Keratinocyte (primary cell): ENCODE data around the gene COL25A1. TPM values are rescaled to one million over a fixed set of nuclear protein-coding genes. Genes with fewer than 3 reads are reported as not detected.

Experiments
- DNase-seq: peaks from one replicate; pipeline ENCODE4 v3.0.0-alpha.2; 2011; ENCODE audit warnings: low read depth, missing footprints, low spot score
- FAIRE-seq: peaks from 2 replicates; lab custom pipeline; 2011; peaks lifted over from hg19 to GRCh38; lab: Jason Lieb, UNC
- H2AFZ ChIP-seq: 2 replicates; pipeline ENCODE4 v1.6.0; 2012; ENCODE audit warnings: low read length, control low read depth, inconsistent platforms; ENCODE audit not compliant: control insufficient read depth
- H3K27ac ChIP-seq: 2 replicates; pipeline ENCODE4 v1.5.1; 2011; ENCODE audit warnings: low read length; ENCODE audit not compliant: control insufficient read depth, insufficient read depth
- H3K27me3 ChIP-seq: 3 replicates; pipeline ENCODE4 v1.6.0; 2011; ENCODE audit warnings: low read length; ENCODE audit not compliant: control insufficient read depth, insufficient read depth; ENCODE audit errors: extremely low read depth
- H3K36me3 ChIP-seq, 2 experiments: 2 replicates in 1 of 2; 3 replicates in 1 of 2; pipeline ENCODE4 v1.5.1; 2011; ENCODE audit warnings: low read length in 2 of 2, mild to moderate bottlenecking in 1 of 2; ENCODE audit not compliant: control insufficient read depth in 2 of 2, insufficient read depth in 2 of 2; ENCODE audit errors: extremely low read depth in 1 of 2
- H3K4me1 ChIP-seq: 3 replicates; pipeline ENCODE4 v1.5.1; 2011; ENCODE audit warnings: low read length; ENCODE audit not compliant: control insufficient read depth, insufficient read depth; ENCODE audit errors: extremely low read depth
- H3K4me2 ChIP-seq: 3 replicates; pipeline ENCODE4 v1.6.0; 2011; ENCODE audit warnings: low read depth, low read length; ENCODE audit not compliant: control insufficient read depth, insufficient read depth; ENCODE audit errors: extremely low read depth
- H3K4me3 ChIP-seq, 3 experiments: fragments of 200-600 bp in 1 of 3; sonication (generic) in 1 of 3; 2 replicates in 2 of 3; 3 replicates in 1 of 3; pipeline ENCODE4 v1.5.1; 2011 to 2016; ENCODE audit warnings: low read length in 3 of 3, mild to moderate bottlenecking in 3 of 3, control low read depth in 2 of 3, inconsistent platforms in 1 of 3, low read depth in 1 of 3, mixed read lengths in 1 of 3, mixed run types in 1 of 3, moderate library complexity in 1 of 3; ENCODE audit not compliant: control insufficient read depth in 2 of 3, insufficient read depth in 2 of 3; ENCODE audit errors: extremely low read depth in 1 of 3
- H3K79me2 ChIP-seq: 2 replicates; pipeline ENCODE4 v1.6.0; 2012; ENCODE audit warnings: low read length; ENCODE audit not compliant: control insufficient read depth, insufficient read depth
- H3K9ac ChIP-seq: 3 replicates; pipeline ENCODE4 v1.6.0; 2011; ENCODE audit warnings: low read length; ENCODE audit not compliant: control insufficient read depth, insufficient read depth; ENCODE audit errors: extremely low read depth
- H3K9me1 ChIP-seq: 3 replicates; pipeline ENCODE4 v1.6.0; 2011; ENCODE audit warnings: low read length; ENCODE audit not compliant: control insufficient read depth, insufficient read depth; ENCODE audit errors: extremely low read depth
- H3K9me3 ChIP-seq: 2 replicates; pipeline ENCODE4 v1.5.1; 2012; ENCODE audit warnings: low read depth, low read length; ENCODE audit not compliant: control insufficient read depth
- H4K20me1 ChIP-seq: 3 replicates; pipeline ENCODE4 v1.6.0; 2011; ENCODE audit warnings: low read length; ENCODE audit not compliant: control insufficient read depth, insufficient read depth; ENCODE audit errors: extremely low read depth
- CTCF ChIP-seq, 3 experiments: IDR thresholded peaks in 1 of 3; conservative IDR thresholded peaks in 1 of 3; optimal IDR thresholded peaks in 1 of 3; 2 replicates in 2 of 3; 3 replicates in 1 of 3; pipeline versions ENCODE3 to v1.5.1; 2011; ENCODE audit warnings: low read length in 3 of 3, mild to moderate bottlenecking in 3 of 3, moderate library complexity in 2 of 3, control low read depth in 1 of 3, inconsistent platforms in 1 of 3; ENCODE audit not compliant: insufficient read depth in 2 of 3; ENCODE audit errors: extremely low read depth in 1 of 3
- EZH2 ChIP-seq: IDR thresholded peaks from one replicate; pipeline ENCODE4 v1.6.1; 2012; ENCODE audit warnings: inconsistent platforms, mild to moderate bottlenecking, low read length, moderate library complexity
- dilution Hi-C: fragments of 300-500 bp; cut with MboI; formaldehyde crosslinking; loops from one replicate; pipeline ENCODE4 v1.7.0; 2020; ENCODE audit warnings: low sequenced_read_pairs; ENCODE audit not compliant: extremely low pct_ligation_motif_present
- polyA plus RNA-seq, 5 experiments: library from polyadenylated mRNA; depleted of rRNA in 3 of 5; stranded (reverse) in 3 of 5; stranded (forward) in 1 of 5; unstranded in 1 of 5; fragments of >200 nt; gene quantifications; 1 replicate in 1 of 5; 2 replicates in 3 of 5; 3 replicates in 1 of 5; pipeline versions ENCODE4 v1.2.1 to v1.2.3, GENCODE V29; 2011 to 2012; ENCODE audit warnings: missing spikeins in 2 of 5, low read depth in 1 of 5, low replicate concordance in 1 of 5

Gene COL25A1
- polyA plus RNA-seq, 1 donor (not counting 4 experiments of a cell fraction or from before 2014, with no cell fraction given) = not detected

- TF ChIP-seq EZH2 (no peak), CTCF (optimal IDR thresholded peaks at IDR 0.05 in 1 of 3, IDR thresholded peaks at IDR 0.05 in 1 of 3, conservative IDR thresholded peaks at IDR 0.05 in 1 of 3; ENCODE audit: extremely low read depth in 1 of 3, insufficient read depth in 2 of 3, low read length in 3 of 3) (no peak)
- H3K9me3 ChIP-seq = no peaks in the 10 kb centered on the region
- H3K9me1 ChIP-seq = no peaks in the 10 kb centered on the region
- H3K4me1 ChIP-seq = no peaks in the 10 kb centered on the region
- dilution Hi-C loops = no loop called here
- no peak overlapping the region for H3K9ac ChIP-seq
- H3K27ac ChIP-seq = no peak overlapping the region
- H3K27me3 ChIP-seq = no peaks in the 10 kb centered on the region
- no peak for DNase-seq
- H3K4me2 ChIP-seq = no peak overlapping the region
- no peak for FAIRE-seq
- H3K36me3 ChIP-seq = no peaks in the 10 kb centered on the region
- H2AFZ ChIP-seq = no peak overlapping the region
- no peaks in the 10 kb centered on the region for H4K20me1 ChIP-seq
- H3K4me3 ChIP-seq = no peak overlapping the region
- no peaks in the 10 kb centered on the region for H3K79me2 ChIP-seq
Measured at GRCh38 chr4:109053257-109053656, 249.2 kb downstream of the COL25A1 start.

- FAIRE-seq = no peak
- TF ChIP-seq EZH2 (no peak), CTCF (optimal IDR thresholded peaks at IDR 0.05 in 1 of 3, IDR thresholded peaks at IDR 0.05 in 1 of 3, conservative IDR thresholded peaks at IDR 0.05 in 1 of 3; ENCODE audit: extremely low read depth in 1 of 3, insufficient read depth in 2 of 3, low read length in 3 of 3) (no peak)
Measured at GRCh38 chr4:109052821-109053220, 249.6 kb downstream of the COL25A1 start.

More at GRCh38 chr4:109052821-109053220, 249.6 kb downstream of the COL25A1 start:
- H3K9me1 ChIP-seq = no peaks in the 10 kb centered on the region
- no peak for DNase-seq
- no peaks in the 10 kb centered on the region for H3K9me3 ChIP-seq
- no peaks in the 10 kb centered on the region for H3K4me1 ChIP-seq
- no peaks in the 10 kb centered on the region for H3K36me3 ChIP-seq
- H3K4me3 ChIP-seq = no peak overlapping the region
- dilution Hi-C loops = no loop called here
- no peak overlapping the region for H3K4me2 ChIP-seq
- no peaks in the 10 kb centered on the region for H3K27me3 ChIP-seq
- H3K27ac ChIP-seq = no peak overlapping the region
- H2AFZ ChIP-seq = no peak overlapping the region
- H3K9ac ChIP-seq = no peak overlapping the region
- no peaks in the 10 kb centered on the region for H4K20me1 ChIP-seq
- no peaks in the 10 kb centered on the region for H3K79me2 ChIP-seq
